SU-DHL-6 (cell line): ENCODE data around the gene WAPL.

Experiments used
- EZH2phosphoT487 ChIP-seq: fragments of 200-600 bp; sonication (generic), shearing (Covaris generic); conservative IDR thresholded peaks from 2 replicates; pipeline ENCODE4 v1.6.1; 2018; ENCODE audit warnings: mild to moderate bottlenecking, antibody characterized with exemption, low read length, moderate library complexity, mixed read lengths
- TF ChIP-seq, protein P1 (sequence below): fragments of 200-600 bp; sonication (generic); IDR thresholded peaks from one replicate; pipeline ENCODE4 v1.5.1; 2017; ENCODE audit warnings: antibody characterized with exemption, mild to moderate bottlenecking, low read length, moderate library complexity; ENCODE audit not compliant: insufficient read depth, poor library complexity, severe bottlenecking

DNA sequence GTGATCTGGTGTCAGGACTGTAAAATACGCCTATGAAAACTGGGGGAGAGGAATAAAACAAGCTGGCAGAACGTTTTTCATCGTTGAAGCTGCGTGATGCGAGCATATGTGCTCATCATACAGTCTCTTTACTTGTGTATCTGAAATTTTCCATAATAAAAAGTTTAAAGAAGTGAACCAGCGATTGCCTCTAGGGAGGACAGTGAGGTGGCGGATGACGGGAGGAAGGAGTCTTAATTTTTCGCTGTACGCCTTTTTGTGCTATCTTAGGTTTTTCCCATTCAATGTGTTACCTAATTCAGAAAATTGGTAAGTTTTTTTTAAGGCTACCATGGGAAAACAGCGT is 891 bp upstream of the WAPL start:
- TF ChIP-seq, protein P1, sequence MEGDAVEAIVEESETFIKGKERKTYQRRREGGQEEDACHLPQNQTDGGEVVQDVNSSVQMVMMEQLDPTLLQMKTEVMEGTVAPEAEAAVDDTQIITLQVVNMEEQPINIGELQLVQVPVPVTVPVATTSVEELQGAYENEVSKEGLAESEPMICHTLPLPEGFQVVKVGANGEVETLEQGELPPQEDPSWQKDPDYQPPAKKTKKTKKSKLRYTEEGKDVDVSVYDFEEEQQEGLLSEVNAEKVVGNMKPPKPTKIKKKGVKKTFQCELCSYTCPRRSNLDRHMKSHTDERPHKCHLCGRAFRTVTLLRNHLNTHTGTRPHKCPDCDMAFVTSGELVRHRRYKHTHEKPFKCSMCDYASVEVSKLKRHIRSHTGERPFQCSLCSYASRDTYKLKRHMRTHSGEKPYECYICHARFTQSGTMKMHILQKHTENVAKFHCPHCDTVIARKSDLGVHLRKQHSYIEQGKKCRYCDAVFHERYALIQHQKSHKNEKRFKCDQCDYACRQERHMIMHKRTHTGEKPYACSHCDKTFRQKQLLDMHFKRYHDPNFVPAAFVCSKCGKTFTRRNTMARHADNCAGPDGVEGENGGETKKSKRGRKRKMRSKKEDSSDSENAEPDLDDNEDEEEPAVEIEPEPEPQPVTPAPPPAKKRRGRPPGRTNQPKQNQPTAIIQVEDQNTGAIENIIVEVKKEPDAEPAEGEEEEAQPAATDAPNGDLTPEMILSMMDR = no peak
- TF ChIP-seq EZH2phosphoT487 = no peak
